Upper lobe of right lung (tissue), 1 donor: ENCODE measurements around the gene PCNX2. TPM values are rescaled to one million over a fixed set of nuclear protein-coding genes. Genes with fewer than 3 reads are reported as not detected.

Source experiments
- ATAC-seq: fragments of 200-7000 bp; cut with Tn5 transposase; one replicate; pipeline ENCODE4 v1.9.1; 2020; ENCODE audit warnings: mild to moderate bottlenecking, moderate library complexity
- DNase-seq: peaks from one replicate; pipeline ENCODE4 v3.0.0-alpha.2; 2020
- H3K27ac ChIP-seq: fragments of 200-600 bp; one replicate; pipeline ENCODE4 v1.8.0; 2022
- H3K27me3 ChIP-seq: fragments of 200-600 bp; one replicate; pipeline ENCODE4 v1.8.0; 2022; ENCODE audit warnings: mild to moderate bottlenecking
- H3K36me3 ChIP-seq: fragments of 200-600 bp; one replicate; pipeline ENCODE4 v1.8.0; 2022
- H3K4me1 ChIP-seq: fragments of 200-600 bp; one replicate; pipeline ENCODE4 v1.8.0; 2022
- H3K4me3 ChIP-seq: fragments of 200-600 bp; one replicate; pipeline ENCODE4 v1.8.0; 2022; ENCODE audit warnings: mild to moderate bottlenecking
- H3K9me3 ChIP-seq: fragments of 200-600 bp; one replicate; pipeline ENCODE4 v1.8.0; 2022
- intact Hi-C: fragments of 100-400 bp; cut with DNase I; formaldehyde crosslinking; loops from one replicate; pipeline ENCODE4 v1.11.0; 2022
- total RNA-seq: library from RNA; stranded (reverse); fragmentation: NEBNext Ultra II Directional; extraction: Animal tissue kit (Norgen Biotek cat#: 25700); gene quantifications from one replicate; pipeline ENCODE4 v1.2.1, GENCODE V29; 2021
- TF ChIP-seq, protein P1 (sequence below): fragments of 200-600 bp; IDR thresholded peaks from one replicate; pipeline ENCODE4 v1.8.0; 2022; ENCODE audit warnings: antibody characterized with exemption
- donor health status: DM: no; HTN: yes; CAD: no; lungs with severe emphysema.

Gene PCNX2
- total RNA-seq, 1 donor from 2014 or later = 6.8 TPM

DNA sequence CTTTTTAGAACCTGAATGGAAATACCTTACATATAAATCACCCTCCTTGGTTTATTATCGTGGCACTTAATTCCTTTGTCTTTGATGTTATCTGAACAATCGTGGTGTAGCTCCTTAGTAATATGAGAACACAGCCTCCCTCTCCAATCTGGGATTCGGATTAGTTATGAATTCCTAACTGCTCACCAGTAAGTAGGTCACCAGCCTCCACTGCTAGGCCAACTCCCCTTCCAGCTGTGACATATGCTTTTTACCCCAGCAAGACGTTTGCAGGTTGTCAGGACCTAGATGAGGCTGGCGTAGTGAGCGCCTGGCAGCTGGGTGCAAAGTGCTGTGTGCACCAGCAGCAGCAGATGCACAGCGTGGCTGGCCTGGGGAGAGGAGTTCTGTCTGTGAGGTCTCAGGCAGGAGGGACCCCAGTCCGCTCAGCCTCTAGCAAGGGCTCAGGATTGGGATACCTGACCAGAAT, 306.9 kb downstream of the PCNX2 start:
- H3K4me3 ChIP-seq = no peak overlapping the region
- intact Hi-C loops = no loop called here
- H3K36me3 ChIP-seq = no peaks in the 10 kb centered on the region
- ATAC-seq (no peak), DNase-seq (no peak)
- H3K4me1 ChIP-seq = no peaks in the 10 kb centered on the region
- H3K27me3 ChIP-seq = no peaks in the 10 kb centered on the region
- TF ChIP-seq, protein P1, sequence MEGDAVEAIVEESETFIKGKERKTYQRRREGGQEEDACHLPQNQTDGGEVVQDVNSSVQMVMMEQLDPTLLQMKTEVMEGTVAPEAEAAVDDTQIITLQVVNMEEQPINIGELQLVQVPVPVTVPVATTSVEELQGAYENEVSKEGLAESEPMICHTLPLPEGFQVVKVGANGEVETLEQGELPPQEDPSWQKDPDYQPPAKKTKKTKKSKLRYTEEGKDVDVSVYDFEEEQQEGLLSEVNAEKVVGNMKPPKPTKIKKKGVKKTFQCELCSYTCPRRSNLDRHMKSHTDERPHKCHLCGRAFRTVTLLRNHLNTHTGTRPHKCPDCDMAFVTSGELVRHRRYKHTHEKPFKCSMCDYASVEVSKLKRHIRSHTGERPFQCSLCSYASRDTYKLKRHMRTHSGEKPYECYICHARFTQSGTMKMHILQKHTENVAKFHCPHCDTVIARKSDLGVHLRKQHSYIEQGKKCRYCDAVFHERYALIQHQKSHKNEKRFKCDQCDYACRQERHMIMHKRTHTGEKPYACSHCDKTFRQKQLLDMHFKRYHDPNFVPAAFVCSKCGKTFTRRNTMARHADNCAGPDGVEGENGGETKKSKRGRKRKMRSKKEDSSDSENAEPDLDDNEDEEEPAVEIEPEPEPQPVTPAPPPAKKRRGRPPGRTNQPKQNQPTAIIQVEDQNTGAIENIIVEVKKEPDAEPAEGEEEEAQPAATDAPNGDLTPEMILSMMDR = no peak
- no peak overlapping the region for H3K27ac ChIP-seq
- H3K9me3 ChIP-seq = no peaks in the 10 kb centered on the region

DNA sequence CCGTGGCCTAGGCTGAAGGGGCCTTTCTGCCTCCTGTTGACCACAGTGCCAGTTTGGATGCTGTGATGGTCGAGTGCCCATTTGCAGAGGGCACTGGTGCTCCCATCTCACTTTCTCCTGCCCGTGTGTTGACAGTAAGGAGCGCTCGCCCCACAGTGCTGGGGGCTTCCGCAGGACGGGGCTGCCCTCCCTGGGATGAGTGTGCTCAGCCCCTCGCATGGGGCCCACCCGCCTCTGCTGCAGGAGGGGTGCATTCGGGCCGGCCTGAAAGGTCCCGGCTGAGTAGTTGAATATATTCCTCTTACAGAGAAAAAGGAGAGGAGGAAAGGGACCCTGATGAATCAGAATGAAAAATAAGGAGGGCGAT, 307.8 kb downstream of the PCNX2 start:
- Histone ChIP-seq H3K4me3 (no peak overlapping the region), H3K9me3 (no peaks in the 10 kb centered on the region), H3K36me3 (no peaks in the 10 kb centered on the region), H3K27me3 (no peaks in the 10 kb centered on the region), H3K4me1 (no peaks in the 10 kb centered on the region), H3K27ac (no peak overlapping the region)
- intact Hi-C loops = no loop called here
- DNase-seq = no peak
- TF ChIP-seq, protein P1 = no peak
- ATAC-seq = no peak

DNA sequence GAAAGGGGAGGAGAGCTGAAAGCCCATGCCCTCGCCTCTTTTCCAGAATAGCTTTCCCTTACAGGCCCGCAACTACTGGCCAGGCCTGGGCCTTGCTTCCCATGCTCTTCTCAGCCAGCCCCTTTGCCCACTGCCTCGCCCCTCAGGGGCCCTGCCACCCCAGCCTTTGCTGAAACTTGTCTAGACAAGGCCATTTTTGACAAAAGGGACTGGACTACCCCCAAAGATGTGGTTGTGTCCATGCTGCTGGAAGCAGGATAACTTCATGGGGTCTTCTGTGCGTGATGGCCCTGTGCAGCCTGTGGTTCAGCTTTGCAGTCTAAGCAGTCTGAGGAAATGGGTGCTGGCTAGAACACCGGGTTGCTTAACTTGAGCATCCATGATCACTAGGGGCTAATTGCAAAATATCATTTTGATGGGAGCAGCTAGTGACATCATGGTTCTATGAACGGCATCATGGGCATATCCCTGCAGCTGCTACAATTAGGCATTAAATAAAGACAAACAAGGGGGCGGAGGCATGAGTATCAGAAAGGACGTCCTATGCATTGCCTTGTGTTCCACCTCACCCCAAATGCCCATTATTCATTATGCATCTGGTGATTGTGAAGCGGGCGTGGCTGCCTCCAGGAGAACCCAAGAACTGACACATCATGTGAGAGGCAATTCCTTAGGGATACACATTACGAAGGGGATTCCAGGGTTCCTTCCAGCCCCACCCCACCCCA, 308.3 kb downstream of the PCNX2 start:
- Histone ChIP-seq H3K36me3 (no peaks in the 10 kb centered on the region), H3K9me3 (no peaks in the 10 kb centered on the region), H3K4me3 (no peak overlapping the region), H3K27me3 (no peaks in the 10 kb centered on the region), H3K27ac (no peak overlapping the region), H3K4me1 (no peaks in the 10 kb centered on the region)
- ATAC-seq (no peak), DNase-seq (no peak)
- intact Hi-C loops = no loop called here
- TF ChIP-seq, protein P1 = no peak

DNA sequence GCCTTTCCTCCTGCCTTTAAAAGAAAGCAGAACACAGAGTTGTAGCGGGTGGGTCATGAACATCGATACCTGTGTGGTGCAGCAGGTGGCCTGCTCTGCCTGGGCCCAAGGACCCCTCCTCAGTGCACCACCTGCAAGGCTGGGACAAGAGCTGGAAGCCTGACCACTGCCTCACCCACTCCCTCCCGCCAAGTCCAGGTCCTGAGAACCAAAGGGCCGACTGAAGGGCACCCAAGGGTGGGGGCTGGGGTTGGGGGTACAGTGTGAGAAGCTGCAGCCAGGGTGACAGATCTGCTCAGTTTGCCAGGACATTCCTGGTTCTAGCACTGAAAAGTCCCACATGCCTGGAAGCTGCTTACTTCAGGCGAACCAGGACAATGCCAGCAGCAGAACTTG, 309.0 kb downstream of the PCNX2 start:
- Histone ChIP-seq H3K4me1 (no peaks in the 10 kb centered on the region), H3K36me3 (no peaks in the 10 kb centered on the region), H3K27ac (no peak overlapping the region), H3K27me3 (no peaks in the 10 kb centered on the region), H3K4me3 (no peak overlapping the region), H3K9me3 (no peaks in the 10 kb centered on the region)
- no peak for DNase-seq
- no peak for ATAC-seq
- TF ChIP-seq, protein P1 = no peak
- intact Hi-C loops = no loop called here

DNA sequence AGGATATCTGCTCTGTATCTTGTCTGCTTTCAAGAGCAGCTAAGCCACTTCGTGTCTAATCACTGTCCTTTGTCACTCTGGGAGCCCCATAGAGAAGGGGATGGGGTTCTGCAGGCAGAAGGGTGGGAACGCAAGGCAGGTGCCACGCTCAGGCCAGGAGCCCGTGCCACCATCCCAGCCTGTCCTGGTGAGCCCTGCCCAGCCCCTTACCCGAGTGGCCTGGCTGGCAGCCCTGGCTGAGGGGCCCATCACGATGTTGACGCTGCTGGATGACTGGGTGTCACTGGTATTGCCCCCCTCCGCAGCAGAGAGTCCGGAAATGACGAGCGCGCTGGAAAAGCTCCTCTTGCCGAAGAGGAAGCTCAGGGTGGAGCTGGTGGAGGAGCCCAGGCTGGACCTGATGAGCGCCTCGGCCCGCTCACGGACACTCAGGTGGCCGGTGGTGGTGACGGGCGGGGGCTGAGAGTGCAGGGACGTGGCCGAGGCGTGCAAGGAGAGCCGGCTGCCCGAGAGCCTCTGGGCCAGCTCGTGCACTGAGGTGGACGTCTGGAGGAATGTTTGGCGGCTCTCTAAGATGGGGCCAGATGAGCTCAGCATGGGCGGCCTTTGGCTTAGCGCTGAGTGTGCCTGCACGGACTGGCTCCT, 309.5 kb downstream of the PCNX2 start:
- intact Hi-C loops = no loop called here
- no peaks in the 10 kb centered on the region for H3K36me3 ChIP-seq
- no peak overlapping the region for H3K4me3 ChIP-seq
- H3K9me3 ChIP-seq = no peaks in the 10 kb centered on the region
- H3K27ac ChIP-seq = no peak overlapping the region
- ATAC-seq (no peak), DNase-seq (no peak)
- H3K4me1 ChIP-seq = no peaks in the 10 kb centered on the region
- H3K27me3 ChIP-seq = no peaks in the 10 kb centered on the region
- TF ChIP-seq, protein P1 = no peak
